ENCODE data around the gene VPS18. TPM values are rescaled to one million over a fixed set of nuclear protein-coding genes. Genes with fewer than 3 reads are reported as not detected.

VPS18 gene
- total and polyA plus RNA-seq, 4 donors = 16.1 to 31.5 (median 21.1) TPM

DNA sequence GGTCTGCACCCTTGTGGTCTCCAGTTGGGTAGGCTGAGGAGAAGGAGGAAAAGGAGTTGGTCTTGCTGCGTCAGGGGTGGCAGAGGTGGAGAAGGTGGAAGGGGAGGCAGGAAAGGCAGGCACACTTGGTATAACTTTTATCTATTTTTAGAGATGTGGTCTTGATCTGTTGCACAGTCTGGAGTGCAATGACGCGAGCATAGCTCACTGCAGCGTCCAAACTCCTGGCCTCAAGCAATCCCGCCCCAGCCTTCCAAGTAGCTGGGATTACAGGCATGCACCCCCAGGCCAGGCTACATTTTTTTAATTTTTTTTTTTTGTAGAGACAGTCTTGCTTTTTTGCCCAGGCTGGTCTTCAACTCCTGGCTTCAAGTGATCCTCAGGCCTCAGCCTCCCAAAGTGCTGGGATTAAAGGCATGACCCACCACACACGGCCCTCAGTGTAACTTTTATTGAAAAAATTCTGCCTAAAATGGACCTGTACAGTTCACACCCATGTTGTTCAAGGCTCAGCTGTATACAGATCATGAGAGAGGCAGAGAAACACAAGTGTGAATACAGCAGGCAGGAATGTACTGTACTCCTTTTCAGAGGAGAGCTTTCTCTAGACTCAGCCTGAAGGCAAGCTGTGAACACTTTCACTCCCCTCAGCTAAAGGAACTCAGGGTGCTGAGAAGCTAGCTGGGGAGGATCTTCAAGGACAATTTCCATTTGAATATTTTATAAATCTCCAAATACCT lies 18.1 kb upstream of the VPS18 start:
- 89 to 91% methylated on average over 6 of the region's 6 CpGs for WGBS, 2 donors
- ATAC-seq (ENCODE audit: insufficient read depth, low FRiP score) (no peak), DNase-seq (no peak)
- Histone ChIP-seq H3K4me1 (ENCODE audit: control insufficient read depth in 5 of 5, insufficient read depth in 5 of 5, low read length in 5 of 5) (peaks cover 0 to 13% (median 4%) of the 10 kb centered on the region in 5 donors), H3K36me3 (ENCODE audit: control insufficient read depth in 4 of 4, insufficient read depth in 4 of 4, low read length in 4 of 4) (no peaks in the 10 kb centered on the region), H3K27ac (ENCODE audit: low read depth in 1 of 2, low read length in 1 of 2) (no peak overlapping the region), H3K9me3 (ENCODE audit: control insufficient read depth in 4 of 4, insufficient read depth in 3 of 4, low read length in 3 of 4) (no peaks in the 10 kb centered on the region), H3K4me3 (no peak overlapping the region), H3K27me3 (ENCODE audit: control insufficient read depth in 3 of 3, insufficient read depth in 3 of 3, low read length in 2 of 3) (peaks cover 0 to 5% (median 0%) of the 10 kb centered on the region in 3 donors), H3K9ac (ENCODE audit: insufficient read depth in 1 of 2, low read length in 2 of 2) (no peak overlapping the region)
- TF ChIP-seq, protein P1, sequence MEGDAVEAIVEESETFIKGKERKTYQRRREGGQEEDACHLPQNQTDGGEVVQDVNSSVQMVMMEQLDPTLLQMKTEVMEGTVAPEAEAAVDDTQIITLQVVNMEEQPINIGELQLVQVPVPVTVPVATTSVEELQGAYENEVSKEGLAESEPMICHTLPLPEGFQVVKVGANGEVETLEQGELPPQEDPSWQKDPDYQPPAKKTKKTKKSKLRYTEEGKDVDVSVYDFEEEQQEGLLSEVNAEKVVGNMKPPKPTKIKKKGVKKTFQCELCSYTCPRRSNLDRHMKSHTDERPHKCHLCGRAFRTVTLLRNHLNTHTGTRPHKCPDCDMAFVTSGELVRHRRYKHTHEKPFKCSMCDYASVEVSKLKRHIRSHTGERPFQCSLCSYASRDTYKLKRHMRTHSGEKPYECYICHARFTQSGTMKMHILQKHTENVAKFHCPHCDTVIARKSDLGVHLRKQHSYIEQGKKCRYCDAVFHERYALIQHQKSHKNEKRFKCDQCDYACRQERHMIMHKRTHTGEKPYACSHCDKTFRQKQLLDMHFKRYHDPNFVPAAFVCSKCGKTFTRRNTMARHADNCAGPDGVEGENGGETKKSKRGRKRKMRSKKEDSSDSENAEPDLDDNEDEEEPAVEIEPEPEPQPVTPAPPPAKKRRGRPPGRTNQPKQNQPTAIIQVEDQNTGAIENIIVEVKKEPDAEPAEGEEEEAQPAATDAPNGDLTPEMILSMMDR (IDR thresholded peaks at IDR 0.05; ENCODE audit: control extremely low read depth, extremely low read depth) = no peak

DNA sequence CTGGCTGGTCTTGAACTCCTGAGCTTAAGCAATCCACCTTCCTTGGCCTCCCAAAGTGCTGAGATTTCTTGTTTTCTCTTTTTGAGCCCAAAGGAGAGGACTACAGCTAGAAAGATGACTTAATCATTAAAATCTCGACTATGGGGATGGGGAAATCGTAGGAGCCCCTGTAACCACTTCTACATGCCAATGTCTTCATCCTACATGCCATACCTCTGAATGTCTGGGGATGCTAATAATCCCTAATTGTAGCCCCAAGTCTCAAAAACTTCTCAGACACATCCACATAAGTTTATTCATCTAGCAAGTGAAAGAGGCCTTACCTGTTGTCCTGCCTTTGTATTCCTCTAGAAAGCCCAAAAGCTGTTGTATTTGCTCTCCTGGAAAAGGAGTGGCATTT lies 16.6 kb upstream of the VPS18 start:
- DNase-seq = no peak
- peaks cover 0 to 5% (median 0%) of the 10 kb centered on the region in 3 donors for H3K27me3 ChIP-seq (ENCODE audit: control insufficient read depth in 3 of 3, insufficient read depth in 3 of 3, low read length in 2 of 3)
- H3K9ac ChIP-seq (ENCODE audit: insufficient read depth in 1 of 2, low read length in 2 of 2) = no peak overlapping the region
- TF ChIP-seq, protein P1 (IDR thresholded peaks at IDR 0.05; ENCODE audit: control extremely low read depth, extremely low read depth) = no peak
- peaks cover 0 to 11% (median 0%) of the 10 kb centered on the region in 5 donors for H3K4me1 ChIP-seq (ENCODE audit: control insufficient read depth in 5 of 5, insufficient read depth in 5 of 5, low read length in 5 of 5)
- H3K9me3 ChIP-seq (ENCODE audit: control insufficient read depth in 4 of 4, insufficient read depth in 3 of 4, low read length in 3 of 4) = no peaks in the 10 kb centered on the region
- no peak for ATAC-seq (ENCODE audit: insufficient read depth, low FRiP score)
- H3K27ac ChIP-seq (ENCODE audit: low read depth in 1 of 2, low read length in 1 of 2) = no peak overlapping the region
- H3K36me3 ChIP-seq (ENCODE audit: control insufficient read depth in 4 of 4, insufficient read depth in 4 of 4, low read length in 4 of 4) = no peaks in the 10 kb centered on the region
- 58 to 64% methylated on average over 2 of the region's 2 CpGs for WGBS, 2 donors
- no peak overlapping the region for H3K4me3 ChIP-seq

DNA sequence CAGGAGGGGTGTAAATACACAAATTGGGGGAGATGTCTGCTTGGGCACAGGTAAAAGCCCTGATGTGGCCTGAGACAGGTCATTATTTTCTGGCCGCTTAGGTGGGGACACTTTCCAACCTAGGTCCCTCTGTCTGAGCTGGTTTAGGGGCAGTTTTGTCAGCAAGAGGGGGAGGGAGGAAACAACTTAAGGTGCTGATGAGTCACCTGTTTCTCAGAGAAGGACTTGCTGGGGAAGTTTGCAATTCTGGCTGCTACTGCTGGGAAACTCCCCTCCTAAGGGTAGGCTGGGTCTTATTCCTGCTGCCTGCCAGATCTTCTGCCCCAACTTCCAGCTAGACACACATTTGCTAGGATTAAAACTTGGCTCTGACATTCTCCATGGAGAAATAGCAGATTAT lies 15.5 kb upstream of the VPS18 start:
- Histone ChIP-seq H3K4me1 (ENCODE audit: control insufficient read depth in 5 of 5, insufficient read depth in 5 of 5, low read length in 5 of 5) (peaks cover 0 to 3% (median 0%) of the 10 kb centered on the region in 5 donors), H3K27me3 (ENCODE audit: control insufficient read depth in 3 of 3, insufficient read depth in 3 of 3, low read length in 2 of 3) (peaks cover 0 to 5% (median 0%) of the 10 kb centered on the region in 3 donors), H3K27ac (ENCODE audit: low read depth in 1 of 2, low read length in 1 of 2) (no peak overlapping the region), H3K9ac (ENCODE audit: insufficient read depth in 1 of 2, low read length in 2 of 2) (no peak overlapping the region), H3K4me3 (no peak overlapping the region), H3K36me3 (ENCODE audit: control insufficient read depth in 4 of 4, insufficient read depth in 4 of 4, low read length in 4 of 4) (no peaks in the 10 kb centered on the region), H3K9me3 (ENCODE audit: control insufficient read depth in 4 of 4, insufficient read depth in 3 of 4, low read length in 3 of 4) (peaks cover 0 to 3% (median 0%) of the 10 kb centered on the region in 4 donors)
- no peak for DNase-seq
- TF ChIP-seq, protein P1 (IDR thresholded peaks at IDR 0.05; ENCODE audit: control extremely low read depth, extremely low read depth) = no peak
- WGBS, 2 donors = 68 to 86% methylated on average over 1 of the region's 1 CpG
- peak; percentile 78 for ATAC-seq (ENCODE audit: insufficient read depth, low FRiP score)

All from lung (tissue), 12 donors.